Muscle of leg (tissue), 16 donors: ENCODE measurements around the gene EIF2A. TPM values are rescaled to one million over a fixed set of nuclear protein-coding genes. Genes with fewer than 3 reads are reported as not detected.
"Not testable (repeated sequence)": the region's sequence is repeated elsewhere in the genome, so short reads cannot be mapped to it uniquely, and the experiment has no call there.

Experiments used
- DNase-seq: peaks from one replicate; pipeline ENCODE4 v3.0.0; 2013
- H3K27ac ChIP-seq: one replicate; pipeline ENCODE4 v1.5.1; 2013; ENCODE audit warnings: mild to moderate bottlenecking, low read length, control low read depth
- H3K27me3 ChIP-seq: one replicate; pipeline ENCODE4 v1.6.1; 2013; ENCODE audit warnings: low read length; ENCODE audit not compliant: control insufficient read depth, insufficient read depth
- H3K36me3 ChIP-seq: one replicate; pipeline ENCODE4 v1.6.1; 2013; ENCODE audit warnings: low read length; ENCODE audit not compliant: control insufficient read depth, insufficient read depth
- H3K4me1 ChIP-seq: one replicate; pipeline ENCODE4 v1.6.1; 2013; ENCODE audit warnings: low read length; ENCODE audit not compliant: control insufficient read depth, insufficient read depth
- H3K4me3 ChIP-seq: one replicate; pipeline ENCODE4 v1.5.1; 2013; ENCODE audit warnings: low read length, control low read depth
- H3K9me3 ChIP-seq: replicated peaks from 2 replicates; pipeline ENCODE4 v1.6.1; 2013; ENCODE audit warnings: low read depth, low read length; ENCODE audit not compliant: control insufficient read depth
- WGBS: methylation state at CpG from one replicate; pipeline ENCODE4 v1.1.5; 2013; ENCODE audit warnings: missing lambda C conversion rate; ENCODE audit not compliant: insufficient coverage; 5-methylcytosine and 5-hydroxymethylcytosine counted together
- long read RNA-seq, 11 donors: transcript quantifications; one replicate each; lab custom pipeline, GENCODE V29; 2026
- polyA plus RNA-seq, 8 donors: library from polyadenylated mRNA; unstranded; fragments of 120-200 nt; gene quantifications; one replicate each; pipeline versions ENCODE4 v1.2.1 to v1.2.3, GENCODE V29; 2013; ENCODE audit warnings: inconsistent platforms in 1 of 8, low replicate concordance in 1 of 8; ENCODE audit not compliant: insufficient read length in 8 of 8, insufficient read depth in 1 of 8
- total RNA-seq: library from RNA; stranded (reverse); fragments of 120-200 nt; gene quantifications from one replicate; pipeline ENCODE4 v1.2.4, GENCODE V29; 2013

Gene EIF2A
- total RNA-seq (123 TPM), polyA plus RNA-seq (100 to 1,000 TPM; 129 to 162 (median 148) TPM)
- long read RNA-seq, donor 1, partial matches to known transcripts = 0 of 6 reads
- long read RNA-seq, donor 1, other reads (novel, unspliced or antisense) = 0 of 6 reads
- long read RNA-seq, donor 2, partial matches to known transcripts = 0 of 2 reads
- long read RNA-seq, donor 2, other reads (novel, unspliced or antisense) = 0 of 2 reads
- long read RNA-seq, donor 3, transcript EIF2A-203 (14 exons, 2,198 nt) = major isoform, 14 of 23 reads
- long read RNA-seq, donor 3, partial matches to known transcripts = 5 of 23 reads
- long read RNA-seq, donor 3, other reads (novel, unspliced or antisense) = 0 of 23 reads
- long read RNA-seq, donor 4, transcript EIF2A-203 (14 exons, 2,198 nt) = major isoform, 7 of 25 reads
- long read RNA-seq, donor 4, partial matches to known transcripts = 13 of 25 reads
- long read RNA-seq, donor 4, other reads (novel, unspliced or antisense) = 0 of 25 reads
- long read RNA-seq, donor 5, transcript EIF2A-203 (14 exons, 2,198 nt) = major isoform, 36 of 96 reads
- long read RNA-seq, donor 5, transcript EIF2A-210 (6 exons, 1,010 nt) = minor isoform, 9 of 96 reads
- long read RNA-seq, donor 5, partial matches to known transcripts = 37 of 96 reads
- long read RNA-seq, donor 5, other reads (novel, unspliced or antisense) = 11 of 96 reads
- long read RNA-seq, donor 6, transcript EIF2A-210 (6 exons, 1,010 nt) = minor isoform, 6 of 77 reads
- long read RNA-seq, donor 6, transcript EIF2A-203 (14 exons, 2,198 nt) = major isoform, 20 of 77 reads
- long read RNA-seq, donor 6, partial matches to known transcripts = 28 of 77 reads
- long read RNA-seq, donor 6, other reads (novel, unspliced or antisense) = 18 of 77 reads
- long read RNA-seq, donor 7, transcript EIF2A-203 (14 exons, 2,198 nt) = major isoform, 11 of 47 reads
- long read RNA-seq, donor 7, partial matches to known transcripts = 25 of 47 reads
- long read RNA-seq, donor 7, other reads (novel, unspliced or antisense) = 5 of 47 reads
- long read RNA-seq, donor 8, transcript EIF2A-203 (14 exons, 2,198 nt) = major isoform, 17 of 43 reads
- long read RNA-seq, donor 8, partial matches to known transcripts = 23 of 43 reads
- long read RNA-seq, donor 8, other reads (novel, unspliced or antisense) = 0 of 43 reads
- long read RNA-seq, donor 9, transcript EIF2A-203 (14 exons, 2,198 nt) = major isoform, 10 of 35 reads
- long read RNA-seq, donor 9, partial matches to known transcripts = 24 of 35 reads
- long read RNA-seq, donor 9, other reads (novel, unspliced or antisense) = 0 of 35 reads
- long read RNA-seq, donor 10, transcript EIF2A-210 (6 exons, 1,010 nt) = minor isoform, 5 of 66 reads
- long read RNA-seq, donor 10, transcript EIF2A-203 (14 exons, 2,198 nt) = major isoform, 11 of 66 reads
- long read RNA-seq, donor 10, partial matches to known transcripts = 47 of 66 reads
- long read RNA-seq, donor 10, other reads (novel, unspliced or antisense) = 0 of 66 reads
- long read RNA-seq, donor 11, transcript EIF2A-203 (14 exons, 2,198 nt) = major isoform, 15 of 38 reads
- long read RNA-seq, donor 11, partial matches to known transcripts = 20 of 38 reads
- long read RNA-seq, donor 11, other reads (novel, unspliced or antisense) = 0 of 38 reads

DNA sequence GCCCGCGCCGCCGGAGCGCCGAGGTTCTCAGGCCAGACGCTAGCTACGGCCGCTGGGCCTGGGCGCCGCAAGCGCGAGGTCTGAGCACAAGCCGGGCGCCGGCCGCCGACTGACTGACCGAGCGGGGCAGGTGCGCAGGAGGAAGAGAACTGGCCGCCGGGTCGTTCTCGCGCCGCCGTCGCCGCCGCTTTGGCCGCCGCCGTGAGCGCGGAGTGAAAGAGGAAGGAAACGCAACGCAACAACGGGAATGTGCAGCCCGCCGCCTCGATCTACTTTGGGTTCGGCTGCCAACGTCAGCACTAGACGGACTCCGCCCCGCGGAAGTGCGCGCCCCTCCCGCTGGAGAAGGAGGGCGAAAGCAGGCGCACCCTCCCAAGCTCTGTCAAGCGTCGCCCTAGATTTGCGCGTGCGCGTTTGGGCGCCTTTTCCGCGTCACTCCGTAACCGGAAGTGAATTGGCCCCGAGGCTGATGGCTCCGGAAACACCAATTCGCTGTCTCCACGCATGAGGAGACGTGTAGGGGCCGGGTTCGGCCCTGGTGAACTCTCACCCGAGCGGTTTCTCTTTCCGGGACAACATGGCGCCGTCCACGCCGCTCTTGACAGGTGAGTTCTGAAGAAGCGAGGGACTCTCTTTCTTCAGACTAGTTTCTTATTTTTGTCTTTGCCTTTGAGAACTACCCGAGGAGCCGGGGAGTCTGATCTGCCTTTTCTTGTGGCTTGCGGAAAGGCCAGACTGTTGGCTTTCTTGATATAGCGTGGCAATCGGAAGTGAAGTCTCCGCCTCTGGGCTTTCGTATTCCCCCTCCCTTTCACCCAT is at the start of gene EIF2A, which contains the start of gene SERP1:
TSS of gene EIF2A (plus strand) at position 562 of the 819 bp plus-strand sequence. CDS start at position 578, 16 bp downstream.
TSS of gene SERP1 (minus strand) at position 271 of the 819 bp plus-strand sequence. CDS start 361 bp downstream, outside the sequence.
- Histone ChIP-seq H3K4me3 (peak within 1 kb of the TSS; percentile 72), H3K9me3 (no peaks in the 10 kb centered on the region), H3K36me3 (peaks cover 5% of the 10 kb centered on the region), H3K27me3 (no peaks in the 10 kb centered on the region), H3K4me1 (peaks cover 2% of the 10 kb centered on the region), H3K27ac (peak within 1 kb of the TSS; percentile 96)
- under 1% methylated on average over 77 of the region's 86 CpGs for WGBS
- DNase-seq = peak; percentile 100

GRCh38 chr3:150497956-150498355 is 48.6 kb upstream of the EIF2A start:
- no peaks in the 10 kb centered on the region for H3K36me3 ChIP-seq
- no peak overlapping the region for H3K4me3 ChIP-seq
- no peaks in the 10 kb centered on the region for H3K27me3 ChIP-seq
- no peak overlapping the region for H3K27ac ChIP-seq
- H3K9me3 ChIP-seq = peaks cover 5% of the 10 kb centered on the region
- H3K4me1 ChIP-seq = no peaks in the 10 kb centered on the region
- whole genome bisulfite sequencing = no CpG with 5 or more reads among the region's 2 CpGs
- DNase-seq = no peak

DNA sequence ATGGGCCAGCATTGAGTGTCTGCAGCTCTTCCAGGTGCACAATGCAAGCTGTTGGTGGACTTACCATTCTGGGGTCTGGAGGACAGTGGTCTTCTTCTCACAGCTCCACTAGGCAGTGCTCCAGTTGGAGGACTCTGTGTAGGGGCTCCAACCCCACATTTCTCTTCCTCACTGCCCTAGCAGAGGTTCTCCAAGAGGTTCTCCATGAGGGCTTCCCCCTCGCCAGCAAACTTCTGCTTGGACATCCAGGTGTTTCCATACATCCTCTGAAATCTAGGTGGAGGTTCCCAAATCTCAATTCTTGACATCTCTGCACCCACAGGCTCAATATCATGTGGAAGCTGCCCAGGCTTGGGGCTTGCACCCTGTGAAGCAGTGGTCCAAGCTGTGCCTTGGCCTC is 45.6 kb upstream of the EIF2A start:
- DNase-seq, H3K9me3 ChIP-seq, H3K27me3 ChIP-seq, H3K4me1 ChIP-seq, H3K36me3 ChIP-seq, H3K4me3 ChIP-seq, H3K27ac ChIP-seq: not testable (repeated sequence)
- WGBS = no CpG with 5 or more reads among the region's 1 CpG

- H3K27me3 ChIP-seq = no peaks in the 10 kb centered on the region
- no peak for DNase-seq
- H3K27ac ChIP-seq = no peak overlapping the region
- peaks cover 5% of the 10 kb centered on the region for H3K9me3 ChIP-seq
- no peaks in the 10 kb centered on the region for H3K4me1 ChIP-seq
- H3K36me3 ChIP-seq = no peaks in the 10 kb centered on the region
- H3K4me3 ChIP-seq = no peak overlapping the region
- WGBS = 80% methylated on average over 2 of the region's 5 CpGs
These were observed 43.0 kb upstream of the EIF2A start for GRCh38 chr3:150503402-150504099.

DNA sequence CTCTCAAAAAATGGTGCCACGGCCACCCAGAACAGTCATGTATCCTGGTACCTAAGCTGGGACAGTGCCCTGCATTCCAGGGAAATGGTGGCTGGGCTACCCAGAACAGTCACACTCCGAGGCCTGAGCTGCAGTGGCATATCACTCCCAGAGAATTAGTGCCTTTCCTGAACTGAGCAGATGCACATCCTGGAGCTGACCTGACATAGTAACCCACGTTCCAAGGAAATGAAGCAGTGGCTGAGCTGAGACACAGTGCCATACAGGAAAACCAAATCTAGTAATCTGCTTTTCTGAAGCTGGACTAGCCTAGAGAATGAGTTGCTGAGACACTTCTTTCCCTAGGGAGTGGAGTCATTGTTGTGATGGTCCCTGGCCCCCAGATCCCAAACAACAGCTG is 42.1 kb upstream of the EIF2A start:
- no peak overlapping the region for H3K27ac ChIP-seq
- 68% methylated on average over 3 of the region's 3 CpGs for whole genome bisulfite sequencing

GRCh38 chr3:150508401-150508800 is 38.2 kb upstream of the EIF2A start:
- Histone ChIP-seq H3K9me3 (no peaks in the 10 kb centered on the region), H3K36me3 (no peaks in the 10 kb centered on the region), H3K4me1 (no peaks in the 10 kb centered on the region), H3K4me3 (no peak overlapping the region), H3K27me3 (no peaks in the 10 kb centered on the region), H3K27ac (no peak overlapping the region)
- DNase-seq = no peak

More for the DNA sequence above, 42.1 kb upstream of the EIF2A start:
- no peaks in the 10 kb centered on the region for H3K4me1 ChIP-seq
- no peaks in the 10 kb centered on the region for H3K36me3 ChIP-seq
- no peak for DNase-seq
- no peak overlapping the region for H3K4me3 ChIP-seq
- no peaks in the 10 kb centered on the region for H3K27me3 ChIP-seq
- peaks cover 5% of the 10 kb centered on the region for H3K9me3 ChIP-seq

- no peaks in the 10 kb centered on the region for H3K27me3 ChIP-seq
- no peak for DNase-seq
- WGBS = no CpG with 5 or more reads among the region's 2 CpGs
- H3K36me3 ChIP-seq = no peaks in the 10 kb centered on the region
- no peaks in the 10 kb centered on the region for H3K9me3 ChIP-seq
- no peak overlapping the region for H3K4me3 ChIP-seq
- no peak overlapping the region for H3K27ac ChIP-seq
- no peaks in the 10 kb centered on the region for H3K4me1 ChIP-seq
These were observed 36.8 kb upstream of the EIF2A start for GRCh38 chr3:150509780-150510179.

DNA sequence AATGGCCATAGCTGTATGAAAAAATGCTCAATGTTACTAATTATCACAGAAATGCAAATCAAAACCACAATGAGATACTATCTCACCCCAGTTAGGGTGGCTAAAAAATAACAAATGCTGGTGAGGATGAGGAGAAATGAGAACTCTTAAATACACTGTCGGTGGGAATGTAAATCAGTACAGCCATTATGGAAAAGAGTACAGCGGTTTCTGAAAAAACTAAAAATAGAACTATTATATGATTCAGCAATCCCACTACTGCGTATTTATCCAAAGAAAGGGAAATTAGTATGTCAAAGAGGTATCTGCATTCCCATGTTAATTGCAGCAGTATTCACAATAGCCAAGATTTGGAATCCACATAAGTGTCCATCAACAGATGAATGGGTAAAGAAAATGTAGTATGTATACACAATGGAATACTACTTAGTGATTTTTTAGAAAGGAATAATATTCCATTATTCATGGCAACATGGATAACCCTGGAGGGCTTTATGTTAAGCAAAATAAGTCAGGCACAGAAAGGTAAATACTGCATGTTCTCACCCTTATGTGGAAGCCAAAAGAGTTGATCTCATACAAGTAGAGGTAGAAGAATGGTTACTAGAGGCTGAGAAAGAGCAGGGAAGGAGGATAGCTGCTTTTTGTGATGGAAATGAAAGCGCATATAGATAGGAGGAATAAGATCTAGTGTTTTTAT is 35.3 kb upstream of the EIF2A start:
- no peaks in the 10 kb centered on the region for H3K36me3 ChIP-seq
- H3K4me3 ChIP-seq = no peak overlapping the region
- H3K4me1 ChIP-seq = no peaks in the 10 kb centered on the region
- no CpG with 5 or more reads among the region's 4 CpGs for WGBS
- H3K27me3 ChIP-seq = no peaks in the 10 kb centered on the region
- no peak for DNase-seq
- no peak overlapping the region for H3K27ac ChIP-seq
- H3K9me3 ChIP-seq = no peaks in the 10 kb centered on the region
